Measurements from ENCODE around the gene MSANTD1.

MSANTD1 gene

GRCh38 chr4:3283483-3283882 is 34.5 kb downstream of the MSANTD1 start:
- Histone ChIP-seq H3K23ac (ENCODE audit: low read length) (no peak overlapping the region), H3K4me2 (ENCODE audit: low read length) (no peak overlapping the region), H3K79me2 (ENCODE audit: control insufficient read depth, insufficient read depth, low read length) (no peaks in the 10 kb centered on the region), H2BK5ac (ENCODE audit: low read length) (no peak overlapping the region), H3K27ac (ENCODE audit: low read depth, low read length) (no peak overlapping the region), H4K5ac (ENCODE audit: low read length) (no peak overlapping the region), H2AK5ac (ENCODE audit: low read length) (no peak overlapping the region), H3K36me3 (ENCODE audit: control insufficient read depth, insufficient read depth, low read length) (no peaks in the 10 kb centered on the region), H2BK120ac (ENCODE audit: low read depth, low read length) (no peak overlapping the region), H3K4me1 (ENCODE audit: control insufficient read depth, low read depth, low read length) (no peaks in the 10 kb centered on the region), H3K4me3 (ENCODE audit: low read length) (no peak overlapping the region), H3K27me3 (ENCODE audit: insufficient read depth, low read length, poor library complexity) (no peaks in the 10 kb centered on the region), H3K9ac (ENCODE audit: low read length) (no peak overlapping the region), H4K8ac (ENCODE audit: low read depth, low read length) (no peak overlapping the region), H3K79me1 (ENCODE audit: low read length) (no peaks in the 10 kb centered on the region), H3K56ac (ENCODE audit: low read length) (no peak overlapping the region), H2BK15ac (replicated peaks; ENCODE audit: low read depth) (no peak overlapping the region), H3K18ac (ENCODE audit: low read length) (no peak overlapping the region), H3K4ac (ENCODE audit: low read depth, low read length) (no peak overlapping the region)
- WGBS (ENCODE audit: extremely low coverage, insufficient coverage, low lambda C conversion rate) = no CpG with 5 or more reads among the region's 6 CpGs
- no peak for DNase-seq

GRCh38 chr4:3283916-3284315 is 35.0 kb downstream of the MSANTD1 start:
- Histone ChIP-seq H3K27ac (ENCODE audit: low read depth, low read length) (no peak overlapping the region), H3K79me2 (ENCODE audit: control insufficient read depth, insufficient read depth, low read length) (no peaks in the 10 kb centered on the region), H3K4ac (ENCODE audit: low read depth, low read length) (no peak overlapping the region), H3K18ac (ENCODE audit: low read length) (no peak overlapping the region), H2BK120ac (ENCODE audit: low read depth, low read length) (no peak overlapping the region), H3K9ac (ENCODE audit: low read length) (no peak overlapping the region), H3K36me3 (ENCODE audit: control insufficient read depth, insufficient read depth, low read length) (no peaks in the 10 kb centered on the region), H3K79me1 (ENCODE audit: low read length) (no peaks in the 10 kb centered on the region), H3K23ac (ENCODE audit: low read length) (no peak overlapping the region), H3K56ac (ENCODE audit: low read length) (no peak overlapping the region), H4K5ac (ENCODE audit: low read length) (no peak overlapping the region), H4K8ac (ENCODE audit: low read depth, low read length) (no peak overlapping the region), H2AK5ac (ENCODE audit: low read length) (no peak overlapping the region), H3K4me1 (ENCODE audit: control insufficient read depth, low read depth, low read length) (no peaks in the 10 kb centered on the region), H2BK15ac (replicated peaks; ENCODE audit: low read depth) (no peak overlapping the region), H3K4me2 (ENCODE audit: low read length) (no peak overlapping the region), H2BK5ac (ENCODE audit: low read length) (no peak overlapping the region), H3K4me3 (ENCODE audit: low read length) (no peak overlapping the region), H3K27me3 (ENCODE audit: insufficient read depth, low read length, poor library complexity) (no peaks in the 10 kb centered on the region)
- no CpG with 5 or more reads among the region's 13 CpGs for WGBS (ENCODE audit: extremely low coverage, insufficient coverage, low lambda C conversion rate)
- no peak for DNase-seq

GRCh38 chr4:3284734-3285557 is 36.0 kb downstream of the MSANTD1 start:
- Histone ChIP-seq H3K9ac (ENCODE audit: low read length) (no peak overlapping the region), H2BK120ac (ENCODE audit: low read depth, low read length) (no peak overlapping the region), H3K4me2 (ENCODE audit: low read length) (no peak overlapping the region), H3K23ac (ENCODE audit: low read length) (no peak overlapping the region), H3K4me1 (ENCODE audit: control insufficient read depth, low read depth, low read length) (no peaks in the 10 kb centered on the region), H3K18ac (ENCODE audit: low read length) (no peak overlapping the region), H2BK15ac (replicated peaks; ENCODE audit: low read depth) (no peak overlapping the region), H2BK5ac (ENCODE audit: low read length) (no peak overlapping the region), H3K27me3 (ENCODE audit: insufficient read depth, low read length, poor library complexity) (no peaks in the 10 kb centered on the region), H3K27ac (ENCODE audit: low read depth, low read length) (no peak overlapping the region), H3K4ac (ENCODE audit: low read depth, low read length) (no peak overlapping the region), H3K79me1 (ENCODE audit: low read length) (no peaks in the 10 kb centered on the region), H2AK5ac (ENCODE audit: low read length) (no peak overlapping the region), H3K56ac (ENCODE audit: low read length) (no peak overlapping the region), H4K5ac (ENCODE audit: low read length) (no peak overlapping the region), H3K4me3 (ENCODE audit: low read length) (no peak overlapping the region), H3K36me3 (ENCODE audit: control insufficient read depth, insufficient read depth, low read length) (no peaks in the 10 kb centered on the region), H3K79me2 (ENCODE audit: control insufficient read depth, insufficient read depth, low read length) (no peaks in the 10 kb centered on the region), H4K8ac (ENCODE audit: low read depth, low read length) (no peak overlapping the region)
- DNase-seq = no peak
- no CpG with 5 or more reads among the region's 24 CpGs for WGBS (ENCODE audit: extremely low coverage, insufficient coverage, low lambda C conversion rate)

- H2BK15ac ChIP-seq (replicated peaks; ENCODE audit: low read depth) = no peak overlapping the region
Observed at GRCh38 chr4:3285558-3286334, 36.8 kb downstream of the MSANTD1 start.

GRCh38 chr4:3286335-3287175 is 37.6 kb downstream of the MSANTD1 start:
- H3K23ac ChIP-seq (ENCODE audit: low read length) = no peak overlapping the region
- H3K79me1 ChIP-seq (ENCODE audit: low read length) = no peaks in the 10 kb centered on the region
- no peak overlapping the region for H2AK5ac ChIP-seq (ENCODE audit: low read length)
- H2BK5ac ChIP-seq (ENCODE audit: low read length) = no peak overlapping the region
- no peak for DNase-seq
- H3K4me1 ChIP-seq (ENCODE audit: control insufficient read depth, low read depth, low read length) = no peaks in the 10 kb centered on the region
- no peak overlapping the region for H3K9ac ChIP-seq (ENCODE audit: low read length)
- no peak overlapping the region for H3K4ac ChIP-seq (ENCODE audit: low read depth, low read length)
- H3K4me3 ChIP-seq (ENCODE audit: low read length) = no peak overlapping the region
- H2BK120ac ChIP-seq (ENCODE audit: low read depth, low read length) = no peak overlapping the region
- H3K56ac ChIP-seq (ENCODE audit: low read length) = no peak overlapping the region
- no CpG with 5 or more reads among the region's 32 CpGs for whole genome bisulfite sequencing (ENCODE audit: extremely low coverage, insufficient coverage, low lambda C conversion rate)
- H3K79me2 ChIP-seq (ENCODE audit: control insufficient read depth, insufficient read depth, low read length) = no peaks in the 10 kb centered on the region
- no peak overlapping the region for H4K8ac ChIP-seq (ENCODE audit: low read depth, low read length)
- no peaks in the 10 kb centered on the region for H3K27me3 ChIP-seq (ENCODE audit: insufficient read depth, low read length, poor library complexity)
- H4K5ac ChIP-seq (ENCODE audit: low read length) = no peak overlapping the region
- no peak overlapping the region for H2BK15ac ChIP-seq (replicated peaks; ENCODE audit: low read depth)
- H3K4me2 ChIP-seq (ENCODE audit: low read length) = no peak overlapping the region
- no peaks in the 10 kb centered on the region for H3K36me3 ChIP-seq (ENCODE audit: control insufficient read depth, insufficient read depth, low read length)
- H3K27ac ChIP-seq (ENCODE audit: low read depth, low read length) = no peak overlapping the region
- H3K18ac ChIP-seq (ENCODE audit: low read length) = no peak overlapping the region

More at GRCh38 chr4:3285558-3286334, 36.8 kb downstream of the MSANTD1 start:
- no peak overlapping the region for H3K18ac ChIP-seq (ENCODE audit: low read length)
- H3K4me1 ChIP-seq (ENCODE audit: control insufficient read depth, low read depth, low read length) = no peaks in the 10 kb centered on the region
- H3K23ac ChIP-seq (ENCODE audit: low read length) = no peak overlapping the region
- no peak overlapping the region for H4K8ac ChIP-seq (ENCODE audit: low read depth, low read length)
- H2BK120ac ChIP-seq (ENCODE audit: low read depth, low read length) = no peak overlapping the region
- H3K79me1 ChIP-seq (ENCODE audit: low read length) = no peaks in the 10 kb centered on the region
- H3K27ac ChIP-seq (ENCODE audit: low read depth, low read length) = no peak overlapping the region
- H3K4ac ChIP-seq (ENCODE audit: low read depth, low read length) = no peak overlapping the region
- no peak overlapping the region for H3K4me3 ChIP-seq (ENCODE audit: low read length)
- no peak overlapping the region for H3K9ac ChIP-seq (ENCODE audit: low read length)
- no CpG with 5 or more reads among the region's 38 CpGs for WGBS (ENCODE audit: extremely low coverage, insufficient coverage, low lambda C conversion rate)
- H3K27me3 ChIP-seq (ENCODE audit: insufficient read depth, low read length, poor library complexity) = no peaks in the 10 kb centered on the region
- no peak overlapping the region for H3K56ac ChIP-seq (ENCODE audit: low read length)
- H2AK5ac ChIP-seq (ENCODE audit: low read length) = no peak overlapping the region
- H2BK5ac ChIP-seq (ENCODE audit: low read length) = no peak overlapping the region
- H3K36me3 ChIP-seq (ENCODE audit: control insufficient read depth, insufficient read depth, low read length) = no peaks in the 10 kb centered on the region
- H4K5ac ChIP-seq (ENCODE audit: low read length) = no peak overlapping the region
- no peak overlapping the region for H3K4me2 ChIP-seq (ENCODE audit: low read length)
- peak; percentile 6 for DNase-seq
- H3K79me2 ChIP-seq (ENCODE audit: control insufficient read depth, insufficient read depth, low read length) = no peaks in the 10 kb centered on the region

All from mesendoderm (in vitro differentiated cells).